Measurements from ENCODE around the gene CHMP2A.

GRCh38 chr19:58510084-58510862, 44.6 kb downstream of the CHMP2A start:
- TF ChIP-seq POLR2A (IDR thresholded peaks at IDR 0.05) (no peak), CTCF (IDR thresholded peaks at IDR 0.05) (no peak), POLR2AphosphoS5 (IDR thresholded peaks at IDR 0.05) (no peak), EP300 (IDR thresholded peaks at IDR 0.05) (no peak)

All from gastroesophageal sphincter (tissue), 3 donors.